ENCODE data around the gene DYNLRB1. TPM values are rescaled to one million over a fixed set of nuclear protein-coding genes. Genes with fewer than 3 reads are reported as not detected.

Gene DYNLRB1
- total and polyA plus RNA-seq, 9 donors = 67.9 to 133 (median 124) TPM

DNA sequence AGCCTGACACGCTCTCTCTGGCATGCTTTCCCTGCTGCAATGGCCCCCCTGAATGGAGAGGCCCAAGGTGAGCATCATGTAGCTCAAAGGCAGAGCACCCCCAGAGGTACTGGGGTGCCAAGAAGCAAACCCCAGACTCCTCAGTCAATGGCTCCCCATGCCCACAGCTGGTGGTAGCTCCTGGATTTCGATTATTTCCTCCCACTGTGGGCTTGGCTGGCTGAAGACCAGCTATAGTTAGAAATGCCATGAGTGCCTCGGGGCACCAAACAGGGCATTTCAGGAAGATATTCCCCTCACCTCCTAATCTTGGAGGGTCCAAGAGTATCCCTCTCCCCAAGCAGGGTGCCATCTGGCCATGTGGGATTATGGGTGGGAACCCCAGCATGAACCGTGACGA is 59.0 kb downstream of the DYNLRB1 start:
- no peaks in the 10 kb centered on the region for H3K9me3 ChIP-seq (replicated peaks; ENCODE audit: control insufficient read depth, low read depth, low read length)
- H3K4me3 ChIP-seq (ENCODE audit: low read length) = no peak overlapping the region
- 100% methylated on average over 4 of the region's 5 CpGs for WGBS (ENCODE audit: insufficient coverage)
- H3K36me3 ChIP-seq (ENCODE audit: control insufficient read depth, insufficient read depth, low read length) = peaks cover 37% of the 10 kb centered on the region
- no peaks in the 10 kb centered on the region for H3K4me1 ChIP-seq (ENCODE audit: control insufficient read depth, insufficient read depth, low read length)
- DNase-seq = no peak
- H3K27ac ChIP-seq (ENCODE audit: low read length) = no peak overlapping the region
- no peaks in the 10 kb centered on the region for H3K27me3 ChIP-seq (ENCODE audit: control insufficient read depth, insufficient read depth, low read length)

DNA sequence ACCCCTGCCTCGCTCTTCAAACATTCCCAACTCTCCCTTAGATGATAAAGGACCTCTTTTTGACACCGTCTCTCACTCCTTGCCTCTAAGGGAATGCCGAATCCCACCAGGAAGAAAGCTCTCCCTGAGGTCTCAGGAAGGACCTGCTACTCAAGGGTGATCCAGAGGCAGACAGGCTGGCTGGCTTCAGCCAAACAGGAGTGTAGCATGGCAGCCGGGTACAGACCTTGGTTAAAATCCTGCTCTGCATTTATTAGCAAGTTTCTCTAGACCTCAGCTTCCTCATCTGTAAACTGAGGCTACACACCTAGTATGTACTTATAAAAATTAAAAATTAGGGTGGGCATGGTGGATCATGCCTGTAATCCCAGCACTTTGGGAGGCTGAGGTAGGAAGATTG is 59.5 kb downstream of the DYNLRB1 start:
- H3K4me1 ChIP-seq (ENCODE audit: control insufficient read depth, insufficient read depth, low read length) = no peaks in the 10 kb centered on the region
- H3K9me3 ChIP-seq (replicated peaks; ENCODE audit: control insufficient read depth, low read depth, low read length) = no peaks in the 10 kb centered on the region
- no peaks in the 10 kb centered on the region for H3K27me3 ChIP-seq (ENCODE audit: control insufficient read depth, insufficient read depth, low read length)
- WGBS (ENCODE audit: insufficient coverage) = 88% methylated on average over 3 of the region's 4 CpGs
- H3K4me3 ChIP-seq (ENCODE audit: low read length) = no peak overlapping the region
- no peak for DNase-seq
- no peak overlapping the region for H3K27ac ChIP-seq (ENCODE audit: low read length)
- peaks cover 40% of the 10 kb centered on the region for H3K36me3 ChIP-seq (ENCODE audit: control insufficient read depth, insufficient read depth, low read length)

DNA sequence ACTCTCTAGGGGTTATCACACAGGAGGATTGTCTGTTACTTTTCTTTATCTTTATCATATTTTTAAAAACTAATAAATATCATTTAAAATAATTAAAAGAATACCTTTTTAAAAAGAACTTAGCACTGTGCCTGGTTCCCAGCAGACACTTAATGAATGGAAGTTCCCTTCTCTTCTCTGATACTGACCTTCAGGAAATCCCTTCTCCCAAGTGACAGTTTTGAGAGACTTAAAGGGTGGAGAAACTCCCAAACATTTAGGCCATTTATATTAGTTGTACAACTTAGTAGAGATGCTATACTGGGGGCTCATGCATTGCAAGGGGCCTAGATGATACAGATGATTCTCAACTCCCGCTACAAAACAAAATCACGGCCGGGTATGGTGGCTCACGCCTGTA is 60.8 kb downstream of the DYNLRB1 start:
- DNase-seq = no peak
- no peak overlapping the region for H3K4me3 ChIP-seq (ENCODE audit: low read length)
- WGBS (ENCODE audit: insufficient coverage) = 97% methylated on average over 4 of the region's 4 CpGs
- H3K27ac ChIP-seq (ENCODE audit: low read length) = no peak overlapping the region
- peaks cover 41% of the 10 kb centered on the region for H3K36me3 ChIP-seq (ENCODE audit: control insufficient read depth, insufficient read depth, low read length)
- no peaks in the 10 kb centered on the region for H3K27me3 ChIP-seq (ENCODE audit: control insufficient read depth, insufficient read depth, low read length)
- no peaks in the 10 kb centered on the region for H3K9me3 ChIP-seq (replicated peaks; ENCODE audit: control insufficient read depth, low read depth, low read length)
- peaks cover 6% of the 10 kb centered on the region for H3K4me1 ChIP-seq (ENCODE audit: control insufficient read depth, insufficient read depth, low read length)

DNA sequence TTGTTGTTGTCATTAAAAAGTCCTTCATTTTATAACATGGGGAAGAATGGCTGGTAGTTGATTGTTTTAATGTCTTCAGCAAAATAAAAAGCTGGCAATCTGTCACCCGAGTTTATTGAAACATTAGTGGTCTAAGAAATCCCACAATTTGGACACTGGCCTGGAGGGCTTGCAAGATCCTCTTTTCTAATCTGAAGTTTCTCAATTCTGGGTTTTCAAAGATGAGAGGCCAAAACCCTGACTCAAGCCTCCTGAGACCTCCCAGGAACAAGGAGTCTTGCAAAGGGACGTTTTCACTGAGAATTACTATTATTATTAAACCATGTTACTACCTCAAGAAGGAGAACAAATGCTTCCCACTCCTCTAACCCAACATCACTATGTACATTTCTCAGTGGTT is 61.8 kb downstream of the DYNLRB1 start:
- no peak for DNase-seq
- Histone ChIP-seq H3K27ac (ENCODE audit: low read length) (no peak overlapping the region), H3K27me3 (ENCODE audit: control insufficient read depth, insufficient read depth, low read length) (no peaks in the 10 kb centered on the region), H3K4me1 (ENCODE audit: control insufficient read depth, insufficient read depth, low read length) (peaks cover 6% of the 10 kb centered on the region), H3K4me3 (ENCODE audit: low read length) (no peak overlapping the region), H3K36me3 (ENCODE audit: control insufficient read depth, insufficient read depth, low read length) (peaks cover 45% of the 10 kb centered on the region), H3K9me3 (replicated peaks; ENCODE audit: control insufficient read depth, low read depth, low read length) (no peaks in the 10 kb centered on the region)
- WGBS (ENCODE audit: insufficient coverage) = no CpG with 5 or more reads among the region's 2 CpGs

DNA sequence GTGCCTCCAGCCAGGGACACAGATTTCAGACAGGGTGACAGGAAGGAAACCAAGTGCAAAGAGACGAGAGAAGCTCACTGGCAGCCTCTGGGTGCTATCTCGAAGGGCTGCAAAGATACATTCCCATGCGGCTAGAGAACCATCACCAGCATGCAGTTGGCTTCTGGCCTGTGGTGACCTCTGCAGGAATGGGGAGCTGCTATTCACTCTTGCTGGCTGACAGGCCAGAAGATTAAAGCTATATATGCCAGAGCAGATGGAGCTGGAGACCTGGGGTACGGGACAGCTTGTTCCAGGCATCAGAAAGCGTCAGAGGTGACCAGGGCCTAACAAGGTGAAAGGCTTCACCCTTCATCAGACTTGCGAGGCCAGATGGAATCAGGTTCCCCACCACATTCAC is 62.3 kb downstream of the DYNLRB1 start:
- H3K27me3 ChIP-seq (ENCODE audit: control insufficient read depth, insufficient read depth, low read length) = no peaks in the 10 kb centered on the region
- peaks cover 45% of the 10 kb centered on the region for H3K36me3 ChIP-seq (ENCODE audit: control insufficient read depth, insufficient read depth, low read length)
- no peak overlapping the region for H3K27ac ChIP-seq (ENCODE audit: low read length)
- 77% methylated on average over 6 of the region's 6 CpGs for WGBS (ENCODE audit: insufficient coverage)
- no peaks in the 10 kb centered on the region for H3K9me3 ChIP-seq (replicated peaks; ENCODE audit: control insufficient read depth, low read depth, low read length)
- no peak for DNase-seq
- no peak overlapping the region for H3K4me3 ChIP-seq (ENCODE audit: low read length)
- peaks cover 6% of the 10 kb centered on the region for H3K4me1 ChIP-seq (ENCODE audit: control insufficient read depth, insufficient read depth, low read length)

DNA sequence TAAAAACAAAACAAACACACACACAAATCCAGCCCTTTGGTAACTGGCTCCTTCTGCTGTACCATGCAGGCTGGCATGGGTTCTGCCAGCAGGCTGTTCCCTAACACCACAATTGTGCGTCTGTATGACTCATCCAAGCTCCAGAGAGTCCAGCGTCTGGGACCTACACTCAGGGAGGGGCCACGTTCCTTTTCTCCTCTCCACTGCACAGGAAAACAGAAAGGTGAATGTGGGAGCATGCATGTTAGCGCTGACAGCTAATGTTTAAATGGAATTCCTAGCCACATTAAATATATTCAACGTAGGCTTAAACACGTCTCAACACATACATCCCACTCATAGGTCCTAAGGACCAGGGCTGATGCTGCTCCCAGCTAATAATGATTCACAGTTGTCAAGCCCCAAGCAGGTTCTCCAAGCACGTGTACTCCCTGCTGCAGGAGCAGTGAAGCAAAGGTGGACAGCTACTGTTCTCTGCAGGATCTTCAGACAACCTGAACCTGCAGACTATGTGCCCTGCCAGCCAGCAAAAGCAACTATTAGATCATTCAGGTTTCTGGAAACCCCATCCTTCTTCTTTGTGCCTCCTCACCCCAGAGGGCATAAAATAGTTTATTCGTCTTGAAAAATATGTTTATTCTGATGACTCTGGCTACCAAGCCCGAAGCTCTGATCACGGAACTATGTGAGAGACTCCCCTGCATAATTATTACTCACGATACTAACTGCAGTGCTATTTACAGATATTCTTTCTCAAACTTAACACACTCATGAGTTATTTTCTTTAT is 63.2 kb downstream of the DYNLRB1 start:
- 51% methylated on average over 4 of the region's 11 CpGs for WGBS (ENCODE audit: insufficient coverage)
- Histone ChIP-seq H3K9me3 (replicated peaks; ENCODE audit: control insufficient read depth, low read depth, low read length) (no peaks in the 10 kb centered on the region), H3K4me3 (ENCODE audit: low read length) (no peak overlapping the region), H3K36me3 (ENCODE audit: control insufficient read depth, insufficient read depth, low read length) (peaks cover 45% of the 10 kb centered on the region), H3K27ac (ENCODE audit: low read length) (no peak overlapping the region), H3K27me3 (ENCODE audit: control insufficient read depth, insufficient read depth, low read length) (no peaks in the 10 kb centered on the region), H3K4me1 (ENCODE audit: control insufficient read depth, insufficient read depth, low read length) (peaks cover 6% of the 10 kb centered on the region)
- no peak for DNase-seq

DNA sequence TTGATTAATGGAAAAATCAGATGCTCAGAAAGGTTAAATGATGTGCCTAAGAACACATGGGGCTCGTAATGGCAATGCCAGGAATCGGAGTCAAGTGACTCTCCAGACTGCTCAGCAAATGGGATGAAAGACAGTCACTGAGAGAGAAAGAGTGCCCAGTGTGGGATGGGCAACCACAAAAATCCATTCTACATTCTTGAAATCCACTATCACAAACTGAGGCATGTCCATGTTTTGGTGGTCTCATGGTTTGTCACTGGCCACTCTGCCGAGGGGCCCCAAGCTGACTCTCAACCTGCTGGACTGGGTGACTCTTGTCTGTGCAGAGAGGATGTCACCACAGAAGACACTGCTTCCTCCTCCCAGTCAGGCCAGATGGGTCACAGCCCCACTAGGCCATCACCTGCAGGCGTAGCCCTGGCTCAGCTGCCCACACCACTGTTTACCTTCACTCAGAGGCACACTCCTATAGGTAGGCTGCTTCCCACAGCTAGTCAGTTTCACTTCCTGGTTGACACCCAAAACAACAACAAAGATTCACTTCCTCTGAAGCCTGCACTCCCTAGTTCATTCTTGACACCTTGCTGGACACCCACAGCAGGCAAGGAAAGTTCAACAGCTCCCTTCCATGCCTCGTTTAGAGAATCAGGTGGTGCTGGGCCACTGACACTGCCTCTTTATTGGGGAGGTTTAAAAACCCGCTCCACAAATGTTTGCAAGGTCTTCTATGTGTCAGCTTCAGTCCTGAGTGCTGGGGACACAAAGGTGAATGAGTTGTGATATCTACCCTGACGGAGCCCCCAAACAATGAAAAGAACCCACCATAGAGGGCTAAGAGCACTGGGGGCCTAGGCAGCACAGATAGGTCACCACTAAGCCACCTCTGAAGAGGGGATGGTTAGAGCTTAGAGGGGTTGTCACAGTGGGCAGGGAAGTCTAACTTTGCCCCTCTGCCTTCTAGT is 64.0 kb downstream of the DYNLRB1 start:
- DNase-seq = no peak
- Histone ChIP-seq H3K9me3 (replicated peaks; ENCODE audit: control insufficient read depth, low read depth, low read length) (no peaks in the 10 kb centered on the region), H3K36me3 (ENCODE audit: control insufficient read depth, insufficient read depth, low read length) (peaks cover 41% of the 10 kb centered on the region), H3K27ac (ENCODE audit: low read length) (no peak overlapping the region), H3K4me3 (ENCODE audit: low read length) (no peak overlapping the region), H3K27me3 (ENCODE audit: control insufficient read depth, insufficient read depth, low read length) (no peaks in the 10 kb centered on the region), H3K4me1 (ENCODE audit: control insufficient read depth, insufficient read depth, low read length) (peaks cover 6% of the 10 kb centered on the region)
- WGBS (ENCODE audit: insufficient coverage) = 83% methylated on average over 6 of the region's 7 CpGs

DNA sequence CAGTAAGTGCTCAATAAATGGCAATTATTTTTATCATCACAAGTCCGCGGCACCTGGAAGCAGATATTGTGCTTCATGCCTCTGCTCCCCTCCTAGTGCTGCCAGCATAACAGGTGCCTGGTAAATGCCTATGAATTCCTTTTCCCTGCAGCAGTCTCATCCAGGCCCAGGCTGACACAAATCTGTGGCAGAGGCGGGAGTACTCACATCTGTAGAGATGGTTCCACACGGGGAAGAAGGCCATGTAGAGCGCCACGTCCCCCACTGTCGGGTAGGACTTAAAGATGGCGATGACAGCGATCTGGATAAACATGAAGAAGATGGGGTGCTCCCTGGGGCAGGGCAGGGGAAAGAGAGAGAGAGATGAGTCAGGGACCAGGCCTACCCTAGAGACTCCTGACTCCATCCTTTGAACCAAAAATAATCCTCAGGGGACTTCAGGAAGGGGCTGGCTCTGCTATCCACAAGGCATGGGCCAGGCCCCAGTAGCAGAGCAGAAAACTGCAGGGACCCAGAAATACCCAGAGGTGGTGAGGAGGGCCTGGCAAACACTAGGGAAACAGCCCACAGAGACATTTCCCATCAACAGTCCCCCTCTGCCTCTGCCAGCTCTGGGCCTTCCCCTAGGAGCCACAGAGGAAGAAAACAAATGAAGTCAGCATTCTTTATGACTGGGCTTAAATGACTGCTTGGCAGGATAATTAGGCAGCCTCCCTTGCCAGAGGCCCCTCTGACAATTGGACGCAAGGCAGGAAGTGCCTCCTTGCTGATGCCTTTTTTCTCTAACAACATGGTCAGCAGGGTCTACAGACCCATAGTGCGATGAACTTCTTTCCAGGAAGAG is 65.3 kb downstream of the DYNLRB1 start:
- Histone ChIP-seq H3K27me3 (ENCODE audit: control insufficient read depth, insufficient read depth, low read length) (no peaks in the 10 kb centered on the region), H3K4me1 (ENCODE audit: control insufficient read depth, insufficient read depth, low read length) (peaks cover 6% of the 10 kb centered on the region), H3K4me3 (ENCODE audit: low read length) (no peak overlapping the region), H3K9me3 (replicated peaks; ENCODE audit: control insufficient read depth, low read depth, low read length) (no peaks in the 10 kb centered on the region), H3K27ac (ENCODE audit: low read length) (peak overlapping the region; percentile 52), H3K36me3 (ENCODE audit: control insufficient read depth, insufficient read depth, low read length) (peaks cover 44% of the 10 kb centered on the region)
- no peak for DNase-seq
- 75% methylated on average over 4 of the region's 11 CpGs for WGBS (ENCODE audit: insufficient coverage)

DNA sequence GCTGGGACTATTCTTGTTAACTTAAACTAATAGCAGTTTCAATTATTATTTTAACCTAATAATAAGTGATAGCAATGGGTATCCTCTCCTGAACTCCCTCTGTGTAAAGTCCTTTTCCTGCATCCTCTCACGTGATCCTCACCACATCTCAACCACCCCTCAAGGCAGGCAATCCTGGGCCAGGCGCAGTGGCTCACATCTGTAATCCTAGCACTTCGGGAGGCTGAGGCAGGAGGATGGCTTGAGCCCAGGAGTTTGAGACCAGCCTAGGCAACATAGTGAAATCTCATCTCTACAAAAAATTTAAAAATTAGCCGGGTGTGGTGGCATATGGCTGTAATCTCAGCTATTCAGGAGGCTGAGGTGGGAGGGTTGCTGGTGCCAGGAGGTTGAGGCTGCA is 66.0 kb downstream of the DYNLRB1 start:
- 71% methylated on average over 1 of the region's 4 CpGs for WGBS (ENCODE audit: insufficient coverage)
- Histone ChIP-seq H3K36me3 (ENCODE audit: control insufficient read depth, insufficient read depth, low read length) (peaks cover 47% of the 10 kb centered on the region), H3K4me1 (ENCODE audit: control insufficient read depth, insufficient read depth, low read length) (peaks cover 6% of the 10 kb centered on the region), H3K27me3 (ENCODE audit: control insufficient read depth, insufficient read depth, low read length) (no peaks in the 10 kb centered on the region), H3K4me3 (ENCODE audit: low read length) (no peak overlapping the region), H3K9me3 (replicated peaks; ENCODE audit: control insufficient read depth, low read depth, low read length) (no peaks in the 10 kb centered on the region), H3K27ac (ENCODE audit: low read length) (no peak overlapping the region)
- no peak for DNase-seq

Data from muscle of leg (tissue), 11 donors.